HG03520 (cell line): ENCODE results near the gene SND1.

Source experiments
- ATAC-seq: cut with Tn5 transposase; IDR thresholded peaks from one replicate; pipeline ENCODE4 v1.9.1; 2021; ENCODE audit warnings: mild to moderate bottlenecking, moderate library complexity; ENCODE audit not compliant: unreplicated experiment

Gene SND1

GRCh38 chr7:128053991-128054390 is 402.0 kb downstream of the SND1 start:
- ATAC-seq = no peak

DNA sequence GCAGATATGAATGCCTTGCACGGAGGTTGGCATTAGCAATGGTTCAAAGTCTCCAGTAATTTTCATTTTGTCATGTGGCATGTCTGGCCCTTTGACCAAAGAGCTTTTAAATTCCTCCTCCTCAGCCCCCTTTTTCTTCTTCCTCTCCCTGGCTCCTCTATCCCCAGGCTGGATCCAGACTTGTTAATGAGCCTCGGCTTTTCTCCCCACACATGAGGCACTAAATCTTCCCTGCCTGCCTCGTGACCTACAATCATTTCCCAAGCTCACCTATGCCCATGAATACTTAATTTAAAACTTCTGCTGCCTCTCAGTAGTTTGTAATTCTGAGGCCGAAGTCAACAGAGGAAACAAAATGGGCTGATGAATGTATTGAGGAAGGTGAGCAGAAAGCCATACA is 402.5 kb downstream of the SND1 start:
- no peak for ATAC-seq

- ATAC-seq = no peak
These were observed 403.6 kb downstream of the SND1 start for GRCh38 chr7:128055637-128056036.

DNA sequence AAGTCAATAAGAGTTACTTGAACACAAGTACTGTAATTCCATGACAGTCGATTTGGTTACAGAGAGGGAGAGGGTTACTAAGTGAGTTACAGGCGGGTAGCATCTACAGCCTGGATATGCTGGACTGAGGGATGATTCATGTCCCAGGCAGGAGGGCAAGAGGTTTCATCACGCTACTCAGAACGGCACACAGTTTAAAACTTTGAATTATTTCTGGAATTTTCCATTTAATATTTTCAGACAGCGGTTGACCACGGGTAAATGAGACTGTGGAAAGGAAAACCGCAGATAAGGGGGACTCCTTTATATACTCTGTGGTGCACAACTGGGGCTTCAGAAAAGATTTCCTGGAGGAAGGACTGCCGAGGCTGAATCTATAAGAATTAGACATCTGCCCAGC is 404.9 kb downstream of the SND1 start:
- no peak for ATAC-seq

- ATAC-seq = no peak
These were observed 405.9 kb downstream of the SND1 start for GRCh38 chr7:128057909-128058308.

DNA sequence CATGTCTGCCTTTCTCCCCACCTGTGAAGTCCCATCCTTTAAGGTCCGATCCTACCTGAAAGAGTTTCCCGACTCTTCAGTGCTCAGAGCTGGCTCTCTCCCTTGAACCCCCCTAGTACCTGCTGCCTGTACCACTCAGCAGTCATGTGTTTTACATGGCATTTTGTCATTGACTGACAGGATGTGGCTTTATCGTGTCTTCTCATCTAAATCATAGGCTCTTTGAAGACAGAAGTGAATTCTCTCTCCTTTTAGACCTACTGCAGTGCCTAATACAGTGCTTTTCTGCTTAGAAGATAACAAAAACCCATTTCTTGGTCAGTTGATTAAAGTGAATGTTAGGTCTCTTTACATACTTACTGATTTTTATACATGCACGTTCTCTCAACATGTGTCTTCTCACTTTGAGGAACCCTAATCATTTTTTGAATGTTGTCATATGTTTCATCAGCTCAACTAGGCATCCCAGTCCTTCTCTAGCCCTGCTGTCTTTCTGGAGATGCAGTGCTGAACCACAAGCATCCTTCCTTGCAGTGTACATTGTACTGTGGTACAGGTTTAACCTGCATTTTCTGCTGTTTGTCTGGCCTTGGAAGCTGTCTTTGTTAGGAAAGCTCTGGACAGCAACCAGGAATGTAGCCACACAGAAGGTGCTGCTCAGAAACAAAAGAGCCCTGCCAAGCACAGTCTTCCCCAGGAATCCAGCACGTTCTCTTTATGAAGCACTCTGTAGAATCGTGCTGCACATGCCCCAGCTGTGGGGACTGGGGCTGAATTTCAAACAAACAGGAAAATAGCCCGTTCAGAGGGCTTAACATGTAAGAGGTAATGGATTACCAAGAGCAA is 407.4 kb downstream of the SND1 start:
- ATAC-seq = no peak

DNA sequence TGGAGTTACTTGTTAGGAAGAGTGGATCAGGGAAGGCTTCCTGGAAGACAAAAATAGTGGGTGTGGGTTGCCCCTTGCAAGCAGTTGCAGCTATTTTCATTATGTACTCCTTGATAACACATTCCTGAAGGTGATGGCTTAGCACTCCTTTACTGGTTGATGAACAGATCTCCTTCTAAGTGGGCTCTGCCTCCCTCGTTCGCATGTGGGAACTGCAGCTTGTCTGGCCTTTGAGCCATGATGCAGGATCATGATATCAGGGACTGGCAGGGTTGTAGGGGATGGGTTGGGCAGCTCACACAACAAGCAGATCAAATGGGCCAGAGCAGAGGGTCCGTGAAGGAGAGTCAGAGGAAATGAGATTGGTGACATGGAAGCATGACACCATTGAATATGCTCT is 408.0 kb downstream of the SND1 start:
- no peak for ATAC-seq

DNA sequence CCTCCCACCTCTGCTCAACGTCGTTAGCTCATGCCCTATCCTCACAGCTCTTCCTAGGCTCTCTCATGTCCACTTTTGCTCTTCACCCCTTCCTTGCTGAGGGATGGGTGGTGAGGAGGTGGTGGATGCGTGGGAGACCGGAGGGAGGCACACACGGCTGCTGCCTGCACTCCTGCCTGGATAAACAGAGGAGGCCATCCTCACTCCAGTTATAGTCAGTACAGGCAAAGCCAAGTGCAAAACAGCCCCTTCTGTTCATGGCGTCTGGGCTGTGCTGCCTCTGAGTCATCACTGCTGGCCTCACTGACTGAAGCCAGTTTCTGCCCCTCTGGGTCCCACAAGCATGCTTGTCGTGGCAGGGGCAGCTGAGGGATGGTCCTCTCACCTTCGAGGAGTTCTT is 411.1 kb downstream of the SND1 start:
- ATAC-seq = no peak

DNA sequence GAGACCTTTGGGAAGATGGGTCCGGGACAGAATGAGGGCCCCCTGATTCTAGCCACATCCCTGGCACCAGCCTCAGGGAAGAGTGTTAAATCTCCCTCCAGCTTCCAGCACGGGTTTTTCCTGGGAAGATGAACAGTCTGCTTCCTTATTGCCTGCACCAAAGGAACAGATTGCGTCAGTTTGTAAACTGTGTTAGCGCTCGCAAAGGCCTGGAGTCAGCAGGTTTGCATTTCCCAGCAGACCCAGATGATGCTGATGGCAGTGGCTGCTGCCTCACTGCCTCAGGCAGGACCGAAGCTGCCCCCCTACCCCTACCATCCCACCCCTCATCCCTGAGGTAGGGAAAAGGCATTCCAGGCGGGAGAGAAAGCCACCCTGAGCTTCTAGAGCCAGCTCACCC is 413.9 kb downstream of the SND1 start:
- no peak for ATAC-seq

- ATAC-seq = no peak
These were observed 414.4 kb downstream of the SND1 start for GRCh38 chr7:128066395-128066794.

GRCh38 chr7:128066858-128067257 is 414.9 kb downstream of the SND1 start:
- ATAC-seq = no peak

GRCh38 chr7:128067983-128068382 is 416.0 kb downstream of the SND1 start:
- no peak for ATAC-seq

DNA sequence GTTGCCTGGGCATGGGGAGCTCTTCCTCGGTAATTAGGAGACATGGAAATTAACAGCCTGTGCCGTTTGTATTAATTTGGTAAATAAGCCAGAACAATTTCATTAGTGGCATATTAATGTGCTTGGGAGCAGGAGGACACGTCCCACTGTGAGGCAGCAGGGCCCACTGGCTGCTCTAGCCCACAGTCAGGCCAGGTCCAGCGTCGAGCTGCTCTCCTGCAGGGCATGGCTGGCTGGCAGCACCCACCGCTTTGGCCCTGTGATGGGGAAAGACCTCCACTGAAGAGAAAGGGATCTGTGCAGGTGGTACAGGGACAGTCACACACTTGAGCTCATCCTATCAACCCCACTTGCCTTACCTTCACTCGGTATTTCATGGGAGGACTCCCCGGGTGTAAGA is 416.8 kb downstream of the SND1 start:
- no peak for ATAC-seq

GRCh38 chr7:128069373-128070364 is 417.7 kb downstream of the SND1 start:
- ATAC-seq = no peak

GRCh38 chr7:128071376-128071775 is 419.4 kb downstream of the SND1 start:
- ATAC-seq = no peak

DNA sequence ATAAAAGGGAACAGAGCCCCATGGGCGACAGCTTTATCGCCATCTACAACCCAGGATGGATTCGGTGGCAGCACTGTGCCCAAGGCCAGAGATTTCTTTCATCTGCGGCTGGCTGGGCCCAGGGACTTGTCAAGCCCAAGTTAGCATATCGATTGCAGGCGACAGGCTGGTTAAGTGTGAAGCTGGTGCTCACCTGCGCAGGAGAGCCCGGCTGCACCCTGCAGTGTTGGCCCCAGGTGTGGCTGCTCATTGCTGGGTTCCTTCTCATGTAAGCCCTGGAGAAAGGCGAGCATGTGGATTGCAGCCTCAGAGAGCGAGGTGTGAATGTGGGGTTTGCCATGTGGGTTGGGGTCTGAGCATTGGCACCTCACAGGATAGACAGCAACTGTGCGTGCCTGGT is 419.8 kb downstream of the SND1 start:
- no peak for ATAC-seq

- ATAC-seq = no peak
These were observed 421.8 kb downstream of the SND1 start for GRCh38 chr7:128073671-128074310.

DNA sequence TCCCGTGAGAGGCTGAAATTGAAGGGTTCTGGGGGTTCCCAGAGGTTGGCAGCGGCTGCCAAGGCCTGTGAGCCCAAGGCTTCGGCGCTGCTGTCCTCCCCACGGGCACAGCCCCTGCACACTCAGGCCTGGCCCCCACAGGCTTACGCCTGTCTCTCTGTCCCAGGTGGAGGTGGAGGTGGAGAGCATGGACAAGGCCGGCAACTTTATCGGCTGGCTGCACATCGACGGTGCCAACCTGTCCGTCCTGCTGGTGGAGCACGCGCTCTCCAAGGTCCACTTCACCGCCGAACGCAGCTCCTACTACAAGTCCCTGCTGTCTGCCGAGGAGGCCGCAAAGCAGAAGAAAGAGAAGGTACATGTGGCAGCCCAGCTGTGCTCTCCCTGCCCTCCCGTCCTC is 422.3 kb downstream of the SND1 start:
- no peak for ATAC-seq

DNA sequence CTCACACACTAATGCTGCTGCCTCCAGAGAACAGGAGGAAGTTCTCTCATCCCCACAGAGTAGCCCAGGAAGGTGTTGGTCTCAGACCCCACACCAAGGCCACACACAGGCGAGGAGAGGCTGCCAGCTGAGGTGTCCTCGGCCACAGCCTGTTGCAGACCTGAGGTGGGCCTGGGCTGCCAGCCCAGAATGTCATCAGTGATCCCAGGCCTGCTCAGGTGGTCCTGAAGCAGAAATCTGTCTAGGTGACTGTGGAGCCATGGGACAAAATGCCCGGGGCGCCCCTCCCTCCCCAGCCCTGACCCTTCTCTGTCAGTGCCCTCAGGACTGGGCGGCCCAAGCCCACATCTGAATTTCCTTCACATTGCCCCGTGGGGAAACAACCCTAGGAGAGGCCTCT is 422.7 kb downstream of the SND1 start:
- no peak for ATAC-seq

- ATAC-seq = no peak
These were observed 423.5 kb downstream of the SND1 start for GRCh38 chr7:128075242-128076095.
